Naive B cell (primary cell): ENCODE measurements around the gene SLC27A6. TPM values are rescaled to one million over a fixed set of nuclear protein-coding genes. Genes with fewer than 3 reads are reported as not detected.

Experiments used
- ATAC-seq, 2 donors: fragments of 150-1000 bp; cut with Tn5 transposase; 2 replicates each; pipeline ENCODE4 v1.10.0; 2021; ENCODE audit warnings: low read depth in 2 of 2, mild to moderate bottlenecking in 2 of 2, moderate library complexity in 2 of 2
- DNase-seq: peaks from one replicate; pipeline ENCODE4 v3.0.0; 2022
- H3K27ac Mint-ChIP-seq, 6 donors: one replicate each; pipeline ENCODE4 v1.8.0; 2020 to 2022; ENCODE audit warnings: mild to moderate bottlenecking in 6 of 6, mixed read lengths in 6 of 6, moderate library complexity in 5 of 6, inconsistent platforms in 2 of 6
- H3K27me3 Mint-ChIP-seq, 3 donors: one replicate each; pipeline ENCODE4 v1.8.0; 2021 to 2022; ENCODE audit warnings: mixed read lengths in 3 of 3, mild to moderate bottlenecking in 1 of 3
- H3K36me3 Mint-ChIP-seq, 2 donors: one replicate each; pipeline ENCODE4 v1.8.0; 2020 to 2022; ENCODE audit warnings: mixed read lengths in 2 of 2, inconsistent platforms in 1 of 2, mild to moderate bottlenecking in 1 of 2
- H3K4me1 Mint-ChIP-seq, 3 donors: one replicate each; pipeline ENCODE4 v1.8.0; 2020 to 2022; ENCODE audit warnings: mixed read lengths in 3 of 3, inconsistent platforms in 1 of 3, mild to moderate bottlenecking in 1 of 3, moderate library complexity in 1 of 3
- H3K4me3 Mint-ChIP-seq, 8 donors: one replicate each; pipeline ENCODE4 v1.8.0; 2020 to 2022; ENCODE audit warnings: mild to moderate bottlenecking in 8 of 8, mixed read lengths in 8 of 8, moderate library complexity in 8 of 8, inconsistent platforms in 2 of 8
- H3K9me3 Mint-ChIP-seq, 7 donors: one replicate each; pipeline ENCODE4 v1.8.0; 2020 to 2022; ENCODE audit warnings: mixed read lengths in 7 of 7, mild to moderate bottlenecking in 5 of 7, inconsistent platforms in 2 of 7, moderate library complexity in 1 of 7
- polyA plus RNA-seq, 6 donors: library from polyadenylated mRNA; unstranded; fragments of 300-500 nt; fragmentation: Illumina TruSeq; gene quantifications; one replicate each; pipeline ENCODE4 v1.2.3, GENCODE V29; 2021; ENCODE audit warnings: low read depth in 6 of 6

SLC27A6 gene
- polyA plus RNA-seq, 6 donors from 2014 or later: not detected

DNA sequence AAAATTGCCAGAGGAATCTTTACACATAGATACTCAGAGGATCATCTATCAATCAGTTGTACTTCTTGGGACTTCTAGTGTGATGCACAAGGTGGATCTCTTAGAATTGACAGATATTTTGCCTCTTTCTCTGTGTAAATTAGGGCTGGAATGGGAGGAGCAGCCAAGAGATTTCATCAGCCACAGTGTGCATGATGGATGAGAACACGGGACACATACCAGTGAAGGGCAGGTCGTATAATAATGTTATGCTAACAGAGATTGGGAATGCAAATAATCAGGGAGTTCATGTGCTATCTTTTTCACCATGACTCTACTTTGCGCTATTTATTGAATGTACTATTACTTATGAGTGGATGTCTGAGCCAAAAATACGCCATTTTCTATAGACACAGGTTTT, 86.0 kb downstream of the SLC27A6 start:
- no peak overlapping the region for H3K4me3 Mint-ChIP-seq
- no peak for DNase-seq
- no peaks in the 10 kb centered on the region for H3K4me1 Mint-ChIP-seq
- no peaks in the 10 kb centered on the region for H3K36me3 Mint-ChIP-seq
- ATAC-seq: no peak
- peaks cover 0 to 2% (median 1%) of the 10 kb centered on the region in 7 donors for H3K9me3 Mint-ChIP-seq
- peaks cover 3 to 10% (median 6%) of the 10 kb centered on the region in 3 donors for H3K27me3 Mint-ChIP-seq
- H3K27ac Mint-ChIP-seq: no peak overlapping the region

GRCh38 chr5:129053438-129053837, 88.2 kb downstream of the SLC27A6 start:
- no peak for DNase-seq
- H3K27ac Mint-ChIP-seq: no peak overlapping the region

DNA sequence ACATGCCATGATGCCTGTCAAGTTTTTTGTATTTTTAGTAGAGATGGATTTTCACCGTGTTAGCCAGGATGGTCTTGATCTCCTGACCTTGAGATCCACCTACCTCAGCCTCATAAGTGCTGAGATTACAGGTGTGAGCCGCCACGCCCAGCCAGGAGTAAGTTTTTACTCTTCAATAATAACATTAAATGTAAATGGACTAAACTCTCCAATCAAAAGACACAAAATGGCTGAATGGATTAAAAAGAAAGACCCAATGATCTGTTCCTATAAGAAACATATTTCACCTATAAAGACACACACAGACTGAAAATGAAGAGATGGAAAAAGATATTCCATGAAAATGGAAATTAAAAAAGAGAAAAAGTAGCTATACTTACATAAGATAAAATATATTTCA, 92.0 kb downstream of the SLC27A6 start:
- DNase-seq: no peak
- H3K27me3 Mint-ChIP-seq: peaks cover 0 to 10% (median 9%) of the 10 kb centered on the region in 3 donors
- H3K4me1 Mint-ChIP-seq: no peaks in the 10 kb centered on the region
- no peaks in the 10 kb centered on the region for H3K36me3 Mint-ChIP-seq
- H3K9me3 Mint-ChIP-seq: peaks cover 0 to 22% (median 3%) of the 10 kb centered on the region in 7 donors
- H3K27ac Mint-ChIP-seq: no peak overlapping the region
- H3K4me3 Mint-ChIP-seq: no peak overlapping the region
- ATAC-seq: no peak

More at GRCh38 chr5:129053438-129053837, 88.2 kb downstream of the SLC27A6 start:
- Mint-ChIP-seq H3K4me3 (no peak overlapping the region), H3K36me3 (no peaks in the 10 kb centered on the region), H3K4me1 (no peaks in the 10 kb centered on the region), H3K27me3 (peaks cover 6 to 10% (median 10%) of the 10 kb centered on the region in 3 donors), H3K9me3 (peaks cover 0 to 22% (median 3%) of the 10 kb centered on the region in 7 donors)
- ATAC-seq: no peak

DNA sequence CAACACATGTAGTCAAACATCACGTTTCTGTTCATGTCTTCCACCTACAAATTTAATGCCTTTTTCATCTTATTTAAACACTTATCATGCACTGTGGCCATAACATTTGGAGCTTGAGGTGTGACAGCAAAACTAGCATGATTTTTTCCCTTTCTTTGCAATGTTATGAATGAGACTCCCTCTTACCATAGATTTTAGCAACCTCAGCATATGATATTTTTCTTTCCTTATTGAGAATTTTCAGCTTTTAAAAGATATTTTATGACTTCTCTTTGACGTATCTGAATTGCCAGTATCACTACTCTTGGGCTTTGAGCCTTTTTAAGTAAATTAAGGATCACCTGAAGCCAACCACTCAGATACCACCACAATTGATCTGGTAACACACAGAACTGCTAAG, 96.6 kb downstream of the SLC27A6 start:
- DNase-seq: no peak
- no peaks in the 10 kb centered on the region for H3K36me3 Mint-ChIP-seq
- H3K4me3 Mint-ChIP-seq: no peak overlapping the region
- peaks cover 3 to 13% (median 9%) of the 10 kb centered on the region in 3 donors for H3K27me3 Mint-ChIP-seq
- H3K27ac Mint-ChIP-seq: no peak overlapping the region
- peaks cover 0 to 14% (median 2%) of the 10 kb centered on the region in 7 donors for H3K9me3 Mint-ChIP-seq
- ATAC-seq: no peak
- H3K4me1 Mint-ChIP-seq: no peaks in the 10 kb centered on the region

DNA sequence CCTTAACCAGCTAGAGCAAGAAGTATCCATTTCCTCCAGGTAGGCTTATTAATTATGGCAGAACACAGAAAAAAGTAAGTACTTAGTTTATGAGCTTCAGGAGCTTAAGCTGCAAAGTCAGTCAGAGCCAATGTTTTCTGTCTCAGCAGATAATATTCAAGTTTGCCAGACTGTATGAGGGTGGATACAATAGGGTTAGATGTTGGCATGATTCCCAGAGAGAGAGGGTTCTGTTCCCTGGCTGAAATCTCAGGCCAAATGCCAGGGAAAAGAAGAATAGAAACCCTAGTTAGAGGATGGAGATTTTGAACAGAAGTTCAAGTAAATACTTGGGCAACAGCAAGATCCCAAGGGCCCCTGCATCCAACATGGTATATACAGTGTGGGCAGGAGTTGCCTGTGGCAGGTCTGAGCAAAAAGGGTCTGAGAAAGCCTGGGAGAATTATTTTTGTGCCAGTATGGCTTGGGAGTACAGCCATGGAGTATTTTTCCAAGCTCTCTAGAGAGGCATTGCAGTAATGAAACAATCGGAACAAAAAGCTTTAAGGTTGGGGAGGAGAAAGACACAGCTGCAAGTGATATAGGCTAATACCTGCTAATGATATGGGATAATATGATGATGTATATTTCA, 98.3 kb downstream of the SLC27A6 start:
- Mint-ChIP-seq H3K36me3 (no peaks in the 10 kb centered on the region), H3K4me1 (no peaks in the 10 kb centered on the region), H3K9me3 (no peaks in the 10 kb centered on the region), H3K27me3 (peaks cover 3 to 14% (median 8%) of the 10 kb centered on the region in 3 donors), H3K4me3 (no peak overlapping the region), H3K27ac (no peak overlapping the region)
- ATAC-seq (no peak), DNase-seq (no peak)

DNA sequence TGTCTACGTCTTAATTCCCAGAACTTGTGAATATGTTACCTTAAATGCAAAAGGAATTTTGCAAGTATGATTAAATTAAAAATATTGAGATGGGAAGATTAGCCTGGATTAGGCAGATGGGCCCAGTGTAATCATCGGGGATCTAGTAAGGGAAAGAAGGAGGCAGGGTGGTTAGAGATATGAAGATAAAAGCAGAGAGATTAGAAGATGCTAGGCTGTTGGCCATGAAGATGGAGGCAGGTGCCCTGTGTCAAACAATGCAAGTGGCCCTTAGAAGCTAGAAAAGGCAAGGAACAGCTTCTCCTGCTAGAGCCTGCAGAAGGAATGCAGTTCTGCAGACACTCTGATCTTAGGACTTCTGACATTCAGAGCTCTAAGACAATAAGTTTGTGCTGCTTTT, 100.4 kb downstream of the SLC27A6 start:
- Mint-ChIP-seq H3K27ac (no peak overlapping the region), H3K27me3 (peaks cover 0 to 22% (median 13%) of the 10 kb centered on the region in 3 donors), H3K4me1 (no peaks in the 10 kb centered on the region), H3K4me3 (no peak overlapping the region), H3K36me3 (no peaks in the 10 kb centered on the region), H3K9me3 (no peaks in the 10 kb centered on the region)
- DNase-seq: no peak
- ATAC-seq: no peak

DNA sequence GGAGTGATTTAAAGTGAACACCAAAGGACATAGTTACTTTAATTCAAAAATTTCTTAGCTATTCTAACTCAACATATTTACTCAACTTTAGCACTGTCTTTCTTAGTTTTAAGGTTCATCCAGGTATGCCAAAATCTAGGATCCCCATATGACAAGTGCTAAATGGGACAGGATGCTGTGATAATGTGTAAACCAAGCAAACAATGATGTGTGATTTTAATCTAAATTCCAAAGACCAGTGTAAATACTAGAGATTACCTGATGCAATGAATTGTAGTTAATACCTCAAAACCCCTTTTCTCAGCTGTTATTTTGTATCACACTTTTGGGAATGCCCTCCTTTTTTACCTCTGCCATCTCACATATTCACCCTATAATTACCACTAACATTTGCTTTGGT, 102.5 kb downstream of the SLC27A6 start:
- no peaks in the 10 kb centered on the region for H3K9me3 Mint-ChIP-seq
- H3K27ac Mint-ChIP-seq: no peak overlapping the region
- no peak overlapping the region for H3K4me3 Mint-ChIP-seq
- no peaks in the 10 kb centered on the region for H3K36me3 Mint-ChIP-seq
- H3K27me3 Mint-ChIP-seq: peaks cover 1 to 20% (median 13%) of the 10 kb centered on the region in 3 donors
- ATAC-seq: no peak
- H3K4me1 Mint-ChIP-seq: no peaks in the 10 kb centered on the region
- no peak for DNase-seq

- no peaks in the 10 kb centered on the region for H3K36me3 Mint-ChIP-seq
- H3K4me1 Mint-ChIP-seq: no peaks in the 10 kb centered on the region
- H3K9me3 Mint-ChIP-seq: no peaks in the 10 kb centered on the region
- ATAC-seq: no peak
- no peak for DNase-seq
- no peak overlapping the region for H3K27ac Mint-ChIP-seq
- H3K4me3 Mint-ChIP-seq: no peak overlapping the region
- peaks cover 8 to 10% (median 9%) of the 10 kb centered on the region in 3 donors for H3K27me3 Mint-ChIP-seq
Measured at GRCh38 chr5:129069292-129069691, 104.0 kb downstream of the SLC27A6 start.

- Mint-ChIP-seq H3K4me1 (no peaks in the 10 kb centered on the region), H3K27ac (no peak overlapping the region), H3K36me3 (no peaks in the 10 kb centered on the region), H3K9me3 (no peaks in the 10 kb centered on the region), H3K4me3 (no peak overlapping the region), H3K27me3 (peaks cover 8 to 21% (median 17%) of the 10 kb centered on the region in 3 donors)
- ATAC-seq (no peak), DNase-seq (no peak)
Measured at GRCh38 chr5:129073111-129073510, 107.8 kb downstream of the SLC27A6 start.

DNA sequence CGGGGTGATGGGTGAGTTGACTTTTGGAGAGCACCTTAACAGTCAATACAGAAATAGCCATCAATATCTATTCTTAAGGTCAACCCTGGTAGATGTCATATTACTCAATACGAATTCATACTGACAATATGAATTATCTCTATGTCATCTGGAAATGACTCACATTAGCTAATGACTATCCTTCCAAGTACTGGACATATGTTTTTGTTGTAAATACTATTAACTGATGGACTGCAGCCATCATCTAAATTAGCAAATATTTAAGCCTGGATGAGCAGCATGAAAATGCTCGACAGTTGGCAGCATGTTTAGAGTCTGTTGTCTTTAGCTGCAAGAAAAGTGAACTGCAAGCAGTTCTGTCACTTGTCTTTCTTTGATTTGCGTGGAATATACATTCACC, 109.6 kb downstream of the SLC27A6 start:
- ATAC-seq (no peak), DNase-seq (no peak)
- Mint-ChIP-seq H3K4me1 (no peaks in the 10 kb centered on the region), H3K27ac (no peak overlapping the region), H3K4me3 (no peak overlapping the region), H3K27me3 (peaks cover 4 to 21% (median 8%) of the 10 kb centered on the region in 3 donors), H3K9me3 (no peaks in the 10 kb centered on the region), H3K36me3 (no peaks in the 10 kb centered on the region)

DNA sequence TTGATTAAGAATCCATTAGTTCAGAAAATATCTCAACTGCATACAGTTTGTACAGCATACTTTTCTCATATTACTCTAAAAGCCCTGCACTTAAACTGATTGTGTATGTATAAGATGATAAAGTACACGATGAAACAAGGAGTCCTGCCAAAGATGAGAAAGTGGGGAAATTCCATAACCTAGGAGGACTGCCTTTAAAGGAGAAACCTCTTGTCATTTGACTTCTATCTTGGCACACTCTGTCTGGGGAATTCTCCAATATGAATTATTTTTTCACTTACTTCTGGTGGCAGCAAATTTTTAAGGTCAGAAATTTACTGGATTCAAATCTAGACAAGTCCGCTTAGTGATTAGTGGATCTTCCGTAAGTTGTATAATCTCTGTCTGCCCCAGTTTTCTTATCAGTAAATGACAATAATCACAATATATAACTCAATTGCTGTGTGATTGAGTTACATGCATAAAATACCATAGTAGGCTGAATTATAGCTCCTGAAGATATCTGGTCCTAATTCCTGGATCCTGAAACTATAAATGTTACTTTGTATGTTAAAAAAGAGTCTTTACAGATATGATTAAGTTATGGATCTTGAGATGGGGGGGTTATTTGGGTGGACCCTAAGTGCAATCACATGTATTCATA, 112.3 kb downstream of the SLC27A6 start:
- DNase-seq (no peak), ATAC-seq (no peak)
- Mint-ChIP-seq H3K4me1 (no peaks in the 10 kb centered on the region), H3K4me3 (no peak overlapping the region), H3K27me3 (peaks cover 10 to 25% (median 16%) of the 10 kb centered on the region in 3 donors), H3K36me3 (no peaks in the 10 kb centered on the region), H3K27ac (no peak overlapping the region), H3K9me3 (no peaks in the 10 kb centered on the region)

GRCh38 chr5:129078247-129078646, 113.0 kb downstream of the SLC27A6 start:
- H3K36me3 Mint-ChIP-seq: no peaks in the 10 kb centered on the region
- H3K4me1 Mint-ChIP-seq: no peaks in the 10 kb centered on the region
- ATAC-seq (no peak), DNase-seq (no peak)
- H3K4me3 Mint-ChIP-seq: no peak overlapping the region
- no peak overlapping the region for H3K27ac Mint-ChIP-seq
- no peaks in the 10 kb centered on the region for H3K9me3 Mint-ChIP-seq
- H3K27me3 Mint-ChIP-seq: peaks cover 15 to 25% (median 23%) of the 10 kb centered on the region in 3 donors

GRCh38 chr5:129078660-129079059, 113.4 kb downstream of the SLC27A6 start:
- H3K4me3 Mint-ChIP-seq: no peak overlapping the region
- H3K27me3 Mint-ChIP-seq: peaks cover 19 to 29% (median 27%) of the 10 kb centered on the region in 3 donors
- no peaks in the 10 kb centered on the region for H3K4me1 Mint-ChIP-seq
- no peak for ATAC-seq
- no peaks in the 10 kb centered on the region for H3K36me3 Mint-ChIP-seq
- no peak overlapping the region for H3K27ac Mint-ChIP-seq
- DNase-seq: no peak
- H3K9me3 Mint-ChIP-seq: no peaks in the 10 kb centered on the region

GRCh38 chr5:129079496-129079895, 114.2 kb downstream of the SLC27A6 start:
- ATAC-seq (no peak), DNase-seq (no peak)
- H3K36me3 Mint-ChIP-seq: no peaks in the 10 kb centered on the region
- H3K9me3 Mint-ChIP-seq: no peaks in the 10 kb centered on the region
- H3K27ac Mint-ChIP-seq: no peak overlapping the region
- no peak overlapping the region for H3K4me3 Mint-ChIP-seq
- H3K4me1 Mint-ChIP-seq: no peaks in the 10 kb centered on the region
- H3K27me3 Mint-ChIP-seq: peaks cover 17 to 27% (median 23%) of the 10 kb centered on the region in 3 donors
